T-helper 2 cell treated with Interferon-gamma antibody and Interleukin-4, amounts not matched to agents 5 μg/mL and 100 μg/mL, for 36 hours (primary cell): ENCODE results near the gene NAPG.

Source experiments
- DNase-seq: peaks from one replicate; pipeline ENCODE4 v3.0.0; 2021; ENCODE audit warnings: low spot score
- H3K27ac Mint-ChIP-seq: one replicate; pipeline ENCODE4 v1.8.0; 2021; ENCODE audit warnings: mild to moderate bottlenecking, mixed read lengths
- H3K27me3 Mint-ChIP-seq: one replicate; pipeline ENCODE4 v1.8.0; 2021; ENCODE audit warnings: low read depth, mixed read lengths
- H3K36me3 Mint-ChIP-seq: one replicate; pipeline ENCODE4 v1.8.0; 2021; ENCODE audit warnings: low read depth, mixed read lengths
- H3K4me1 Mint-ChIP-seq: one replicate; pipeline ENCODE4 v1.8.0; 2021; ENCODE audit warnings: low read depth, mixed read lengths
- H3K4me3 Mint-ChIP-seq: one replicate; pipeline ENCODE4 v1.8.0; 2022; ENCODE audit warnings: mild to moderate bottlenecking, moderate library complexity, mixed read lengths
- H3K9me3 Mint-ChIP-seq: one replicate; pipeline ENCODE4 v1.8.0; 2021; ENCODE audit warnings: mixed read lengths

Gene NAPG

DNA sequence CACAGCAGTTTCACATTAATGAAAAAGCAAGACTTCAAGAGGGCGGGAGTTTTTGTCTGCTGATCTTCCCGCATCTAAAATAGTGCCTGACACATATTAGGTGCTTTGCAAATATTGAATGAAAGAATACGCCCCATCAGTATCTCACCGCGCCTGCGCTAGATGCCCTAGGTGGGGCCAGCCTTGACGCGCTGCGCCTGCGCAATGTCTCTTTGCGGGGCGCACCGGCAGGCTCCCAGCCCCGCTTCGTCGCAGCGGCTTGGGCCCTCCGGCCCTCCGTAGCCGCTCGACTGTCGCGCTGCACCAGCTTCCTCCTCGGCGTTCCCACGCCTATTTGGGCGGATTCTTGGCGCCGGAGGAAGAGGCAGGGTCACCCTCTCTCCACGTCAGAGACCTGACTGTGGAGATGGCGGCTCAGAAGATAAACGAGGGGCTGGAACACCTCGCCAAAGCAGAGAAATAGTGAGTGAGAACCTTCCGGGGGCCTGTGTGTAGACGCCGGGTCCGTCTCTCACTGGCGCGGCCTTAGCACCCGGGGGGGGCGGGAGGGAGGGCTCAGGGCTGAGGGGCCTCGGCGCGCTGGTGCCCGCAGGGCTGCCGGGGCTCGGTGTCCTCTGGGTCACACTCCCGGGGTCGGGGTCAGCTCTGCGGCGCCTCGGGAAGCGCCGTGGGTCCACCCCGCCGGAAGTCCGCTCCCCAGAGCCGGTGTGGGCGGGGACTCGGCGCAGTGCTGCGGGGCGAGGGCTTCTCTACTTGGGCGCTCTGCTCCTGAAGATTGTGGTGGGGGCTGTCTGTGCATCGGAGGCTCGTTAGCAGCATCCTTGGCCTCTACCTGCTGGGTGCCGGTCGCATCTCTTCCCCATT is at the start of gene NAPG:
Gene NAPG (plus strand): TSS at position 331 of the 864 bp plus-strand sequence. CDS start 76 bp downstream, at position 407.
- Mint-ChIP-seq H3K4me3 (peak within 1 kb of the TSS; percentile 97), H3K27me3 (peaks cover 11% of the 10 kb centered on the region), H3K36me3 (no peaks in the 10 kb centered on the region), H3K27ac (peak within 1 kb of the TSS; percentile 98), H3K4me1 (peaks cover 45% of the 10 kb centered on the region), H3K9me3 (no peaks in the 10 kb centered on the region)
- DNase-seq, result peak; percentile 93

DNA sequence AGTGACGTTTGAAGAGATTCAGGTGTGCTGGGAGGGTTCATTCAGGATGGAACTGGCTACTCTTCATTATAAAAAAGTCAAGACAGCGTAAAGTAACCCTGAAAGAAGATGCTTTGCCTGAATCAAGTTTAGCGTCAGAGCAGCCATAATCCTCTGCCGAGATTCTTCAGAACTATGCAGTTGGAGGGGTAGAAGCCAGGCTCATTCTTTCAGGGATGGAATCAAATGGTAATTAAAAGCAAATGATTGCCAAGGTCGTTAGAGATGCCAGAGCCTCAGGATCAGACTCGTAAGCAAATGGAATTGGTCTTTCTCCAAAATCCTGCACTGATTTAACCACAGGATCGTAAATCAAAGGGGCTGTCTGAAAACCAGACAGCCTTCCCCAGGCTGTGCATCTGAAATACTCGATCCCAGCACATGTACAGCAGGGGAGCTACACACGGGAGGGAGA is 49.5 kb upstream of the NAPG start:
- Mint-ChIP-seq H3K4me1 (no peaks in the 10 kb centered on the region), H3K36me3 (no peaks in the 10 kb centered on the region), H3K27ac (no peak overlapping the region), H3K27me3 (peaks cover 16% of the 10 kb centered on the region), H3K4me3 (no peak overlapping the region), H3K9me3 (no peaks in the 10 kb centered on the region)
- DNase-seq, result no peak

DNA sequence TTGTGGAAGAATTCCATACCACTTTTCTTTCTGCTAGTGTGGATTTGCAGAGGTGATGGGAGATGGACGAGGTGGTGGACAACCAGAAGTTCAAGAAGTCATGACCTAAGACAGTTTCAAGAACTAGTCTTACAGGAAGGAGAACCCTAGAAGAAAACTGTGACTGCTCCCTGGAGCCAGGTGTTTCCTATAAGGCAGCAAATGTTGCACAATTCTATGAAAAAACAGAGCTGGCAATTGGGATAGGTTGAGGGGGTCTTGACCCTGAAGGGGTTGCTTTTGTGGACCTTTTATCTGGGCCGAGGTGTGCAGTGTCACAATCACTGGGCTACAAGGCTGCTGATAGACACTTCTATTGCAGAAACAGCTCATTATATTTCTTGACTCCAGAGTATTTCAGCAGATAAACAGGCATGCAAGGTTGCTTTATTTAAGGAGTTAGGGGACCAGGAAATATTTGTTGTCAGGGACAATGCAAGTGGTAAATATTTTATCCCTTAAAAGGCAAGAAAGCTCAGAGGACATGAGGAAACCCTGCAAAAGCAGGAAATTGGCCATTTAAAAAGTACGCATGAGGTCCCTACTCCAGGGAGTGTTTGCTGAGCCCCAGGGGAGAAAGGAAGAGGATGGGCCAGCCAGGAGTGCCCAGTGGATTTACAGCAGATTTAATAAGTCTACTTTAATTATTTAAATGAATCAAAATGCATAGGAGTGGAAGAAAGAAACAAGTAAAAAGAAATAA is 48.5 kb upstream of the NAPG start:
- DNase-seq, result no peak
- no peaks in the 10 kb centered on the region for H3K9me3 Mint-ChIP-seq
- H3K27ac Mint-ChIP-seq, result no peak overlapping the region
- H3K36me3 Mint-ChIP-seq, result no peaks in the 10 kb centered on the region
- peaks cover 16% of the 10 kb centered on the region for H3K27me3 Mint-ChIP-seq
- H3K4me1 Mint-ChIP-seq, result no peaks in the 10 kb centered on the region
- no peak overlapping the region for H3K4me3 Mint-ChIP-seq

DNA sequence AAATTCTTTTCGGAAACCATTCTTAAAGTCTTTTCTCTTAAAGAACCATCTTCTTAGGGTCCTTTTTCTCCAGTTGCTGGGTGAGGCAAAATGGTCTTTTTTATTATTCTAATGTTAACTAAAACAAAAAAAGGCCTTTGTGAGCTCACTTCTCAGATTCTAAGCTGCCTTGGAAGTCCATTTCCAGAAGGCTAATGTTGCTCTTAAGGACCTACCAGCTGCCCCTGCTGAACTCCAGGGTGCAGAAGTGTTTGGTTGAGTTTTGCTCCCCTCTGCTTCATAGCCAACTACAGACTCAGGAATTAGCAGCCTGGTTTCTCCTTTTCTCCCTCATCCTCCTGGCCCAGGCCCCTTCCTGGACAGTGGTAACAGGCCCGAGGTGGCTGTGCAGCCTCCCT is 48.0 kb upstream of the NAPG start:
- no peaks in the 10 kb centered on the region for H3K4me1 Mint-ChIP-seq
- no peak overlapping the region for H3K4me3 Mint-ChIP-seq

DNA sequence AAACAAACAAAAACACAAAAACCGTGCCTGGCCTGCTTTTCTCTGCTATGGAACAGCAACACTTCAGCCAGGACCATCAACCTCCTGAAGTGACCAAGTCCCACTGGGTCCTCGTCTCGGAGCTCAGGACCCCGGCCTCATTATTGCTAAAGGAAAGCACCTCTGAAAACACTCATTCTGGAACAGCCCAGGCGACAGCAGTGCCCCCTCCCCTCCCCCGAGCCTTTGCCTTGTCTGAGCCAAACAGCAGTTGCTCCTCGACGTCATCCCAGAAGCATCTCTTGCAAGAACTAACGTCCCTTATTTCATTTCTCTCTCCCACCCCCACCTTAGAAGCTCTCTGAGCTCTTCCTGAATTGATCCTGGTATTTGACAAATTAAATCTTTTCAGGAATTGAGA is 44.0 kb upstream of the NAPG start:
- peaks cover 5% of the 10 kb centered on the region for H3K4me1 Mint-ChIP-seq
- no peaks in the 10 kb centered on the region for H3K36me3 Mint-ChIP-seq
- no peak for DNase-seq
- H3K4me3 Mint-ChIP-seq, result no peak overlapping the region
- no peak overlapping the region for H3K27ac Mint-ChIP-seq
- no peaks in the 10 kb centered on the region for H3K9me3 Mint-ChIP-seq
- H3K27me3 Mint-ChIP-seq, result peaks cover 8% of the 10 kb centered on the region

More for the DNA sequence above, 48.0 kb upstream of the NAPG start:
- Mint-ChIP-seq H3K9me3 (no peaks in the 10 kb centered on the region), H3K36me3 (no peaks in the 10 kb centered on the region), H3K27ac (no peak overlapping the region), H3K27me3 (peaks cover 16% of the 10 kb centered on the region)
- DNase-seq, result no peak

- Mint-ChIP-seq H3K27me3 (peaks cover 6% of the 10 kb centered on the region), H3K4me3 (no peak overlapping the region), H3K27ac (no peak overlapping the region), H3K4me1 (peaks cover 5% of the 10 kb centered on the region), H3K9me3 (no peaks in the 10 kb centered on the region), H3K36me3 (no peaks in the 10 kb centered on the region)
- DNase-seq, result no peak
Observed at GRCh38 chr18:10482363-10482984, 43.4 kb upstream of the NAPG start.

GRCh38 chr18:10482985-10483949 is 42.6 kb upstream of the NAPG start:
- Mint-ChIP-seq H3K4me3 (no peak overlapping the region), H3K27me3 (peaks cover 6% of the 10 kb centered on the region), H3K27ac (no peak overlapping the region), H3K36me3 (no peaks in the 10 kb centered on the region), H3K9me3 (no peaks in the 10 kb centered on the region), H3K4me1 (peaks cover 5% of the 10 kb centered on the region)
- no peak for DNase-seq

- H3K27me3 Mint-ChIP-seq, result peaks cover 6% of the 10 kb centered on the region
- H3K27ac Mint-ChIP-seq, result no peak overlapping the region
- no peaks in the 10 kb centered on the region for H3K9me3 Mint-ChIP-seq
Observed at GRCh38 chr18:10485475-10485874, 40.4 kb upstream of the NAPG start.

DNA sequence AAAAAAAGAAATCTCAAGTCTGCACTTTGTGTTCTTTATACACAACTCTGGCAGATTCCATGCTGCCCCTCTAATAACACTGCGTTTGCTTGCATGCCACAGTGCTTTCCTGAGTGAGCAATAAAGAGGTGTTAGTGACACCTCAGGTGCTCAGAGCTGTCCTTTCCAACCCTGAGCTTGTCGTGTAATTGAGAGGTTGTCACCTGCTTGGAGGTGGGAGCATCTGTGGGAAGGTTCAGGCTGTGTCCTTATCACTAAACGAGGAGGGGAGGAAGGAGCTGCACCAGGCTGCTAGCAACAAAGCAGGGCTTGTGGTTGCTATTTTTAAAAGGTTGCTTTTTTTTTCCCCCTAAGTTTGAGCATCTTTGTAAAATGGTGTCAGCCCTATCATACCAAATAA is 39.5 kb upstream of the NAPG start:
- Mint-ChIP-seq H3K27ac (no peak overlapping the region), H3K36me3 (no peaks in the 10 kb centered on the region), H3K4me1 (peaks cover 13% of the 10 kb centered on the region), H3K9me3 (no peaks in the 10 kb centered on the region), H3K4me3 (no peak overlapping the region), H3K27me3 (peaks cover 3% of the 10 kb centered on the region)
- DNase-seq, result no peak

More at GRCh38 chr18:10485475-10485874, 40.4 kb upstream of the NAPG start:
- DNase-seq, result no peak
- Mint-ChIP-seq H3K4me3 (no peak overlapping the region), H3K36me3 (no peaks in the 10 kb centered on the region), H3K4me1 (peaks cover 7% of the 10 kb centered on the region)

- Mint-ChIP-seq H3K4me1 (peaks cover 13% of the 10 kb centered on the region), H3K9me3 (no peaks in the 10 kb centered on the region), H3K27me3 (peaks cover 2% of the 10 kb centered on the region), H3K4me3 (no peak overlapping the region), H3K36me3 (no peaks in the 10 kb centered on the region), H3K27ac (no peak overlapping the region)
- no peak for DNase-seq
Observed at GRCh38 chr18:10487154-10487553, 38.7 kb upstream of the NAPG start.

GRCh38 chr18:10488017-10488416 is 37.8 kb upstream of the NAPG start:
- Mint-ChIP-seq H3K27ac (no peak overlapping the region), H3K27me3 (peaks cover 2% of the 10 kb centered on the region), H3K9me3 (no peaks in the 10 kb centered on the region), H3K36me3 (no peaks in the 10 kb centered on the region), H3K4me3 (no peak overlapping the region), H3K4me1 (peaks cover 13% of the 10 kb centered on the region)
- DNase-seq, result no peak

- Mint-ChIP-seq H3K4me1 (peaks cover 8% of the 10 kb centered on the region), H3K4me3 (no peak overlapping the region), H3K27me3 (peaks cover 2% of the 10 kb centered on the region), H3K9me3 (no peaks in the 10 kb centered on the region), H3K36me3 (no peaks in the 10 kb centered on the region), H3K27ac (no peak overlapping the region)
- DNase-seq, result peak; percentile 57
Observed at GRCh38 chr18:10490401-10491165, 35.2 kb upstream of the NAPG start.
